Measurements from ENCODE around the gene TAGLN3.
A peak's percentile ranks its signal among the peaks of the same experiment; 100 is the strongest.

The TAGLN3 gene

DNA sequence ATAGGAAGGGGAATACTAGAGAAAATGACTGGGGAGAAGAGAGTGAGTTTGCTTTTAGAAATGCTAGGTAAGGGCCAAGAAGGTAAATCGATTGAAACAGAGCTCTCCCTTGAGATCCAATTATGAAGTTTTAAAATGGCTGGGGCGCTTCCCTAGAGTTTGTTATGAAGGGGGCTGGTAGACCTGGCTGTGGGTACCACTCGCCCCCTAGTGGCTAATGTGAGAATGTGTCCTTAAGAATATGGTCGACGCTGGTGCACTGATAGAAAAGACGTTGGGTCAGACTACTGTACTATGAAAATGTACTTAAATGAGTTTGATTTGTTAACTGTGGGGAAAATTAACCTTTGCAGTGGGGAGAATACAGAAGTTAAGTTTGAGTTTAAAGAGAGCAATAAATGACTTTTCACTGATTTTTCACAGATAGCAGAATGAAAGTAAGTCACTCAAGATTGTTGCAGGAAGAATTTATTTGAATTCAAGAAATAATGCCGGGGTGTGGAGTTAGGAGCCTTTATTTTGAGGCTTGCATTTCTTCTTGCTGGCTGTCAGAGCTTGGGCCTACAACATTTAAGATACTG, 45.0 kb downstream of the TAGLN3 start:
- peak in 1 of 2 donors; percentile 41 for DNase-seq (ENCODE audit: low read depth in 1 of 2, low spot score in 1 of 2)

DNA sequence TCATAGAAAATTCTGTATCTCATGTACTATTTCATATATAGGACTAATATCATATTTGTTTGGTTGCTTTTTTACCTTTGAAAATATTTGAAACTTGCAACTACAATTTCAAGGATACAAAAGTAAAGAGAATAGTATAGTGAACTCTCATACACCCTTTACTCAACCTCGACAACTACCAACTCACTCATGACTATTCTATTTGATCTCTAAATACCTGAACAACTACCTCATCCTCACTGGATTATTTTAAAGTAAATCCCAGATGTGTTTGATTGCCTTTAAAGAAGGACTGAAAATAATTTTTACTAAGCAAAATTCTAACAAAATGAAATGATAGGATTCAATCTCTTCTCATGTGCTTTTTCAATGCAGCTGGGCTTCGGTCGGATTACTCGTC, 47.9 kb downstream of the TAGLN3 start:
- no peak for DNase-seq (ENCODE audit: low read depth in 1 of 2, low spot score in 1 of 2)

- DNase-seq (ENCODE audit: low read depth in 1 of 2, low spot score in 1 of 2): no peak
Observed at GRCh38 chr3:112047264-112047663, 48.5 kb downstream of the TAGLN3 start.

- no peak for DNase-seq (ENCODE audit: low read depth in 1 of 2, low spot score in 1 of 2)
Observed at GRCh38 chr3:112048911-112049310, 50.2 kb downstream of the TAGLN3 start.

DNA sequence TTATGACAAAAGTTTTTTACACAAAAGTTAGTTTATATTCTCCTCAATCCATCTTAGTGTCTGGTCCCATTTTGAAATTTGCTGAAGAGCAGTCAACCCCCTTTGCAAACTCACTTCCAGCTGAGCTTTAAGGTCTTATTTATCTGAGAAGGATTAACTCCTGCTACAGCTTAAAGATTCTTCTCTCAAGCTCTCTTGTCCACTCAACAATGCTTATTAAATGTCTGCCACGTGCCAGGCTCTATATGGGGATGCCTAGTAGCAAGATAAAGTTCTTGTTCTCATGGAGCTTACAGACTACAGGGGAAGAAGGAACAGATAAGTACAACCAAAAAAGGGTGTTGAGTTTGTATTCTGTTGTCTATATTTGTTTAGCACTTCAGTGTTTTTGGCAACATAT, 54.5 kb downstream of the TAGLN3 start:
- DNase-seq (ENCODE audit: low read depth in 1 of 2, low spot score in 1 of 2): no peak

GRCh38 chr3:112056451-112056929, 57.8 kb downstream of the TAGLN3 start:
- no peak for DNase-seq (ENCODE audit: low read depth in 1 of 2, low spot score in 1 of 2)

- DNase-seq (ENCODE audit: low read depth in 1 of 2, low spot score in 1 of 2): no peak
Observed at GRCh38 chr3:112059497-112059896, 60.8 kb downstream of the TAGLN3 start.

DNA sequence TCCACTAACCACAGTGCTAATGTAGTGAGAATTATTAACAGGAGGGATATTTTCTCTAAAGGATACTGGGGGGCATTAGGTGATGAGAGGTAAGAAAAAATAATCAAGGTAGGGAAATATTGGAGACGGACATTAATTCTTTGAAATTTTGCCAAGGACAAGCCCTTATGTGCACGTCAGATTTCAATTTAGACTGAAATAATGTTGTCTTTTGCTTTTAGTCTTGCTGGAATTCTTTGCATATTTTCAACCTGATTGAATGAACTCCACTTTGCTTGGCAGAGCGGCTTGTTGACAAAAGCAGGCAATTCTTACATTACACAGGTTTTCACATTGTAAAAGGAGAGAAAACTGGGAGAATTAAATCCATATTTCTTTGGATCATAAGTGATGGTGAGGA, 62.4 kb downstream of the TAGLN3 start:
- DNase-seq (ENCODE audit: low read depth in 1 of 2, low spot score in 1 of 2): no peak
